Mesodermal cell (in vitro differentiated cells): Measurements from ENCODE around the gene FANK1.

ENCODE experiments used
- H3K27ac ChIP-seq: 2 replicates; pipeline ENCODE4 v1.7.0; 2013; ENCODE audit warnings: mild to moderate bottlenecking, low read depth, low read length, moderate library complexity; ENCODE audit not compliant: severe bottlenecking
- H3K36me3 ChIP-seq: 2 replicates; pipeline ENCODE4 v1.7.1; 2013; ENCODE audit warnings: mild to moderate bottlenecking, low read length, moderate library complexity; ENCODE audit not compliant: control insufficient read depth, insufficient read depth
- H3K4me1 ChIP-seq: one replicate; pipeline ENCODE4 v1.7.1; 2013; ENCODE audit warnings: mild to moderate bottlenecking, low read length; ENCODE audit not compliant: insufficient read depth, control insufficient read depth, poor library complexity, severe bottlenecking
- H3K4me3 ChIP-seq: 2 replicates; pipeline ENCODE4 v1.7.0; 2013; ENCODE audit warnings: low read length, control low read depth, mild to moderate bottlenecking; ENCODE audit not compliant: insufficient read depth, poor library complexity, severe bottlenecking; ENCODE audit errors: extremely low read depth
- H3K9me3 ChIP-seq: 2 replicates; pipeline ENCODE4 v1.7.1; 2013; ENCODE audit warnings: mild to moderate bottlenecking, low read length, moderate library complexity; ENCODE audit not compliant: control insufficient read depth
- WGBS, 2 experiments: methylation state at CpG; one replicate each; pipeline ENCODE4 v1.1.5; 2013; ENCODE audit warnings: missing lambda C conversion rate in 2 of 2; ENCODE audit not compliant: insufficient coverage in 2 of 2; 5-methylcytosine and 5-hydroxymethylcytosine counted together

The FANK1 gene

DNA sequence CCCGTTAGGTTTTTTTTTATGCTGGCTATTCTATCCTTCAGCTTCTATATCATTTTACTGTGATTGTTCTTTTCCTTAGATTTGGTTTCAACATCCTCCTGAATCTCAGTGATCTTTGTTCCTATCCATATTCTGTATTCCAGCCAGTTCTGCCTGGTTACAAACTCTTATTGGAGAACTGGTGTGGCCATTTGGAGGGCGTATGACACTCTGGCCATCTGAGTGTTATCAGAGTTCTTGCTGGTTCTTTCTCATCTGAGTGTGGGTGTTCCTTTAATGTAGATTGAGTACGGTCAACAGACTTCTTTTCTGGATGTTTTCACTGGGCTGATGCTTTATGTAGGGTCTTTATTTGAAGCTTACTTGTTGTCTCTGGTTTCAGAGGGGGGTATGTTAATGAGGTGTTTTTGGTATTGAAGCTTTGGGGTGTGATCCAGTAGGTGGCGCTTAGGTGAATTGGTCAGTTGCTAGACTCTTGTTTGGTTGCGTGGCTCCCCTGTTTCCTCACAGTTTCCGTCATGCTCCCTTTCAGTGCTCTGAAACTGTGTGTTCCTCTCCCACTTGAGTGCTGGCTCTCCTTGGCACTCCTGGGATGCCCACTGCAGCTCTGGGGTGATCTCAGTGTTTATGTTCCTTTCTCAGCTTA, 80.7 kb downstream of the FANK1 start:
- H3K9me3 ChIP-seq, result no peaks in the 10 kb centered on the region
- H3K27ac ChIP-seq, result no peak overlapping the region
- no peaks in the 10 kb centered on the region for H3K4me1 ChIP-seq
- no peak overlapping the region for H3K4me3 ChIP-seq
- WGBS, 2 experiments, result 86 to 90% methylated on average over 4 to 6 of the region's 6 CpGs
- no peaks in the 10 kb centered on the region for H3K36me3 ChIP-seq

DNA sequence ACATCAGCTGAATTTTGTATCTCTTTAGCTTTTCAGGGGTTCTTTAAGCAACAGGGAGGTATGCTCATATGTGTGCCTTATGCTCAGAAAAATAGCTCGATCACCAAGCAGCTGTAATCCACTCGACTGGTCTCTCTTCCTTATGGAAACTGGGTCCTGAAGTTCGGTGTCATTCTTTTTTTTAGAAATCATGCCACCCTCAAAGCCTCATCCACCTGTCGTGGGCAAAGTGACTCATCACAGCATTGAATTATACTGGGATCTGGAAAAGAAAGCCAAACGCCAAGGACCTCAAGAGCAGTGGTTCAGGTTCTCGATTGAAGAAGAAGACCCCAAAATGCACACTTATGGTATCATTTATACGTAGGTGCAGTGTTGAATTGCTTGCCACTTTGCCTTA, 83.6 kb downstream of the FANK1 start:
- 90 to 96% methylated on average over 4 to 6 of the region's 7 CpGs for WGBS, 2 experiments
- Histone ChIP-seq H3K4me3 (no peak overlapping the region), H3K27ac (no peak overlapping the region), H3K9me3 (no peaks in the 10 kb centered on the region), H3K4me1 (no peaks in the 10 kb centered on the region), H3K36me3 (no peaks in the 10 kb centered on the region)

GRCh38 chr10:125980521-125981035, 84.2 kb downstream of the FANK1 start:
- no peaks in the 10 kb centered on the region for H3K36me3 ChIP-seq
- H3K9me3 ChIP-seq, result no peaks in the 10 kb centered on the region
- no peak overlapping the region for H3K27ac ChIP-seq
- no peak overlapping the region for H3K4me3 ChIP-seq
- no peaks in the 10 kb centered on the region for H3K4me1 ChIP-seq
- 63 to 70% methylated on average over 3 to 5 of the region's 6 CpGs for WGBS, 2 experiments

DNA sequence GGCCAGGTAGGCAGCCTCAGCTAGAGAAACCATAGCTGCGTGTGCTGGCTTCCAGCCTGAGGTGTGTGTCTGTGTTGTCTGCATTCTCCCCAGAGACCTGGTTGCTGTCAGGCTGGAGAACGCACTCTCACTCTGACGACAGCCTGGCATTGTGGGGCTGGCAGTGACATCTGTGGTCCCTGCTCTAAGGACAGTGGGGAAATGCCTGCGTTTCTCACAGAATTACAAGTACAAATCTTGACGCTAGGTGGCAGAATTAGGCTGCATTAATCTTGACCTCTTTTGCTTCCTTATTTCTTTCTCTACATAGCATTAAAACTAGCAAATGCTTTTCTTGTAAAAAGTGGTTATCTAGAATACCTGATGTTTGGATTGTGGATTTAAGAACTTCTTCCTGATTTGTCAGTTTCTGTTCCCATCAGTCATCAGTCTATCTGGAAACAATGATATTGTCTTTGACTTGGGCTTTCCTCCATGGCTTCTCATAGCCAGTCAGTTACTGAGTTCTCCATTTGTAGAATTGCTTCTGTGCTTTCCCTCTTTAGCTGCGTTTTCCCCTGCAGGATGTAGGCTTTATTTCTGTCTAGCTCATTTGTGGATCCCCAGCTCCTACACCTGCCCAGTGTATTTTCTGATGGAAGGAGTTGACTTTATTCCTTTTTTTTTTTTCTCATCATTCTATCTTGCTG, 86.0 kb downstream of the FANK1 start:
- H3K36me3 ChIP-seq, result no peaks in the 10 kb centered on the region
- H3K27ac ChIP-seq, result no peak overlapping the region
- no peaks in the 10 kb centered on the region for H3K9me3 ChIP-seq
- no peak overlapping the region for H3K4me3 ChIP-seq
- no peaks in the 10 kb centered on the region for H3K4me1 ChIP-seq
- 9 to 12% methylated on average over 4 to 5 of the region's 6 CpGs for WGBS, 2 experiments

DNA sequence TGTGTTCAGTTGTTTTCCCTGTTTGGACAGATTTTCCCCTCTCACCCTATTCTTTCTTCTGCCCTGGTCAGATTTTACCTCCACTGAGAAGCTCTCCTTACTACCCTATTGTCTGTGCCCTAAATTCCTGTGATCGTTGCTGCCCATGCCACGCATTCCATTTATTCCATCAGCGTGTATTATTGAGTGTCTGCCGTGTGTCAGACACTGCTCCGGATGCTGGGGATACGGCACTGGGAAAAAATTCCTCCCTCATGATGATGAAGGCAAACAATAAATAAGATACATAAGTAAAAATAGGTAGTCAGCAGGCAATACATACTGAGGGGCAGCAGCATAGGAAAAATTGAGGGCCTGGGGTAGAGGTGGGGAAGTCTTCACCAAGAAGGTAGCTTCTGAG, 86.8 kb downstream of the FANK1 start:
- Histone ChIP-seq H3K4me1 (no peaks in the 10 kb centered on the region), H3K27ac (no peak overlapping the region), H3K9me3 (no peaks in the 10 kb centered on the region), H3K4me3 (no peak overlapping the region), H3K36me3 (no peaks in the 10 kb centered on the region)
- 71 to 83% methylated on average over 3 of the region's 6 CpGs for WGBS, 2 experiments

- Histone ChIP-seq H3K36me3 (no peaks in the 10 kb centered on the region), H3K4me1 (no peaks in the 10 kb centered on the region), H3K9me3 (no peaks in the 10 kb centered on the region), H3K4me3 (no peak overlapping the region), H3K27ac (no peak overlapping the region)
- 97 to 100% methylated on average over 3 to 5 of the region's 5 CpGs for WGBS, 2 experiments
Observed at GRCh38 chr10:125983656-125984055, 87.3 kb downstream of the FANK1 start.

DNA sequence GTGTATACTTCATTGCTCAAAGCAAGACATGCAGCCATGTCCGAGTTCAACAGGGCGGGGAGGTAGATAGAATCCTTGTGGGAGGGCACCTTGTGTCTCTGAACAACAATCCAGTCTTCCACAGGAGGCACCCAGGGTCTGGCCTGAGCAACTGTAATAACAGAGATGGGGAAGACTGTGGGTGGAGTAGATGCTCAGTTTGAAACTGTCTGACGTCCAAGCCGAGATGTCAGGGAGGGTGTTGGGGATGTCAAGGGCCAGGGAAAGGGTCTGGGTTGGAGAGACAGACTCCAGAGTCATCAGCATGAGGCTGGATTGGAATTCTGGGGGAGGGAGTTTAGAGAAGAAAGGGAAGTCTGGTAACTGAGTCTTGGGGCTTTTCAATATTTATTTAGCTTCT, 88.0 kb downstream of the FANK1 start:
- Histone ChIP-seq H3K9me3 (no peaks in the 10 kb centered on the region), H3K27ac (peak overlapping the region; percentile 36), H3K4me3 (no peak overlapping the region), H3K36me3 (no peaks in the 10 kb centered on the region), H3K4me1 (no peaks in the 10 kb centered on the region)
- WGBS, 2 experiments, result 76 to 82% methylated on average over 4 of the region's 4 CpGs

DNA sequence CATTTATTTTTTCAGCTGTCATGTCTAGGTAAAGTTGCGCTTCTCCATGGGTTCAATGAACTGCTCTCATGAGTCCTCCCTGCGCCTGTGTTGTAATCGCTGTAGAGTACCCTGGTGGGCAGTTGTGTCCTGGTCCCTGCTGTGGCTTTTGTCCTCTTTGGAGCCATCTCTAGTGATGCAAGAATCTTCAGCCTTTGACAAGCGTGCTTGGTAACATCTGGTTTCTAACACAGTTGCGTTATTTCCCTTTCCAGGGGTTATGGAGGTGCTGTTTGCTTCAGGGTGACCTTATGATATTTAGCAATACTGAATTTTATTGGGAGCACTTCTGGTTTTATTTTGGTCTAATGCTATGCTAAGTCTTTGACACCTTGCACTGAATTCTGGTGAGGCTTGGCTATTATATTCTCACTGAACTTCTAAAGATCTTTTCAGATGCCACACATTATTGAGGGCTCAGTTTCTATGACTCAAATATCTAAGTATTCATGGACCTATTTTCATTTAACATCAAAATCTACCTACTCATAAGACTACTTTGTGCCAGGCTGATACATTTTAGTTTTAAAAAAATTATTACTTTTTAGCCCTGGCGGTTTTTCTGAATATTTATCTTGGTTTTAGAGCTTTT, 88.6 kb downstream of the FANK1 start:
- Histone ChIP-seq H3K9me3 (peaks cover under 1% of the 10 kb centered on the region), H3K4me1 (no peaks in the 10 kb centered on the region), H3K4me3 (no peak overlapping the region), H3K27ac (peak overlapping the region; percentile 36), H3K36me3 (no peaks in the 10 kb centered on the region)
- WGBS, 2 experiments, result 98 to 100% methylated on average over 2 to 5 of the region's 6 CpGs

- H3K27ac ChIP-seq, result no peak overlapping the region
Observed at GRCh38 chr10:125985557-125986240, 89.3 kb downstream of the FANK1 start.

DNA sequence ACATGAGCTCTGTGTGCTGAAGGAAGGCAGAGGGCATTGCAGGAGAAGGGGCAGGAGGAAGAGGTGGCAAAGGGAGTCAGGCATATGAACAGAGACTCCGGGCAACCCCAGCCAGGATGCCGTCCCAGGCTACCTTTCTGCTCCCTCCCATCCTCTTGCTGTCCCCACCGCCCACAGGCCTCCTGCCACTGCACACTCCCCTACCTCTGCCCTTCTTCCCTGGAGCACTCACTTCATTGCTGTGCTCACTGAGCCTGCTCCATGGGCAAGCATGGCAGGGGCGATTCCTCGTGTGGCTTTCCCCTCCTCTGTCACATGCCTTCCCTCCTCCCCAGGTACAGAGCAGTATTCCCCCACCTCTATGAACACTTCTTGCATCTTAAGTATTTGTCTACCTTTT, 93.4 kb downstream of the FANK1 start:
- Histone ChIP-seq H3K4me1 (peaks cover 5% of the 10 kb centered on the region), H3K27ac (no peak overlapping the region), H3K36me3 (no peaks in the 10 kb centered on the region), H3K4me3 (no peak overlapping the region), H3K9me3 (peaks cover 13% of the 10 kb centered on the region)
- 90 to 95% methylated on average over 4 to 5 of the region's 5 CpGs for WGBS, 2 experiments

More at GRCh38 chr10:125985557-125986240, 89.3 kb downstream of the FANK1 start:
- WGBS, 2 experiments, result 94 to 96% methylated on average over 3 of the region's 5 CpGs
- Histone ChIP-seq H3K36me3 (no peaks in the 10 kb centered on the region), H3K4me3 (no peak overlapping the region), H3K4me1 (no peaks in the 10 kb centered on the region), H3K9me3 (peaks cover 8% of the 10 kb centered on the region)
